Measurements from ENCODE around the gene SOX10.

SOX10 gene

DNA sequence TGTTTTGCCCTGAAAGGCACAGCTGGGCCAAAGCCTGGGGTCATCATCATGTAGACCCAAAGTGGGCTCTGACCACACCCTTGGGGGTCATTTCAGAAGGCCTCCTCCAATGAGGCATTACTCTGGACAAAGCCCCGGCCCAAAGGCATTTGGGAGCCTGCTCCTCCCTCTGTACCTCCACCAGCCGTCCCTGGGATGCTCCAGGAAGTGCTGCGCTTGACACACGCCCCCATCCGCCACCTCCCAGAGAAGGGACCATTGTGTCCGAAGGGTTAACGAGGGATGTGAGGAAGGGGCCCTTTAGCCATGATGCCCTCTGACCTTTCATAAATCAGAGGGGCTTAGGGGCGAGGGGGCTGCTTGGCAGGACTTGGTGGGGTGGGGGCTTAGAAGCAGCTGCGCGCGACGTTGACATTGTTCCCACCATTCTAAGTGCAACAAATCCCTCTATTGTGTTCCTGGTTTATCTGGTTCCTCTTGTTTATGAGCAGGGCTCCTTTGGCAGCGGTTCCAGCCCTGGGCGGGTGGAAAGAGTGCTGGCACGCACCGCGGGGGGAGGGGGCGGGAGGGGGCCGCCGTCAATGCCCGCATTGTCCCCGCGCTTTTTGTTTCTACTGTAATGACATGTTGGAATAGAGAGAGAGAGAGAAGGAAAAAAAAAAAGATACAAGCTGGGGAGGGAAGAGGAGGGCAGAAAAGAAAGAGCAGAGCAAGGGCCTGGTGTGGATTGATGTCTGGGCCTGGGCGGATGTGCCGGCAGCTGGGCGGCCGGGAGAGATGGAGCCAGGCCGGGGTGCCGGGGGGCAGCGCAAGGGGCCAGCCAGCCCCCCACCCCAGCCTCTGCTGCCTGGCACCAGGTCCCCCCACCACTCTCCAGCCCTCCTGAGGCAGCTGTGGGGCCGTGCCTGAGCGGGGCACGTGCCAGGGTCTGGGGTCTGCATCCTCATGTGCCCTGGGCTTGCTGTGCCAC is 32.1 kb upstream of the SOX10 start:
- DNase-seq (ENCODE audit: low spot score): no peak

DNA sequence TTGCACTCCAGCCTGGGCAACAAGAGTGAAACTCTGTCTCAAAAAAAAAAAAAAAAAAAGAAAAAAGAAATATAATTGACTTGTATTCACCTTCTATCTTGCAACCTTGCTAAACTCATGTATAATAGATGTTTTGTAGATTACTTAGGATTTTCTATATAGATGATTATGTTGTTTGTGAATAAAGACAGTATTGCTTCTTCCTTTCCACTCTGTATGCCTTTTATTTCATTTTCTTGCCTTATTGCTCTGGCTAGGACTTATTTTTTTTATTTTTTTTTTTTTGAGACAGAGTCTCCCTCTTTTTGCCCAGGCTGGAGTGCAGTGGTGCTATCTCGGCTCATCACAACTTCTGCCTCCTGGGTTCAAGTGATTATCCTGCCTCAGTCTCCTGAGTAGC is 29.7 kb upstream of the SOX10 start:
- no peak for DNase-seq (ENCODE audit: low spot score)

DNA sequence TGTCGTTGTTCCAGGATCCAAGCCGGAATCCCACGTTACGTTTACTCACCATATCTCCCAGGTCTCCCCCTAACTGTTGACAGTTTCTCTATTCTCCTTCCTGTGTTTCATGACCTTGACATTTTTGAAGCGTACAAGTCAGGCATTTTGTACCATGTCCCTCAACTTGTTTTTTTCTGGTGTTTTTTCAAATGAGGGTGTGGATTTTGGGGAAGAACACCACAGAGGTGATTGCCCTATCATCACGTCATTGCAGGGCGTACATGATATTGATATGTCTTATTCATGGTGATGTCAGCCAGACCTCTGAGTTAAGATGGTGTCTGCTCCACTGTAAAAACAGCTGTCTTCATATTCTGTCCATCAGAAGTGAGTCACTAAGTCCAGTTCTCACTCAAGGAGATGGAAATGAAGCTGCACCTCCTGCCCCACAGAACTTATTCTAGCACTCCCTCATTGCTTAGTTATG is 28.3 kb upstream of the SOX10 start:
- DNase-seq (ENCODE audit: low spot score): no peak

DNA sequence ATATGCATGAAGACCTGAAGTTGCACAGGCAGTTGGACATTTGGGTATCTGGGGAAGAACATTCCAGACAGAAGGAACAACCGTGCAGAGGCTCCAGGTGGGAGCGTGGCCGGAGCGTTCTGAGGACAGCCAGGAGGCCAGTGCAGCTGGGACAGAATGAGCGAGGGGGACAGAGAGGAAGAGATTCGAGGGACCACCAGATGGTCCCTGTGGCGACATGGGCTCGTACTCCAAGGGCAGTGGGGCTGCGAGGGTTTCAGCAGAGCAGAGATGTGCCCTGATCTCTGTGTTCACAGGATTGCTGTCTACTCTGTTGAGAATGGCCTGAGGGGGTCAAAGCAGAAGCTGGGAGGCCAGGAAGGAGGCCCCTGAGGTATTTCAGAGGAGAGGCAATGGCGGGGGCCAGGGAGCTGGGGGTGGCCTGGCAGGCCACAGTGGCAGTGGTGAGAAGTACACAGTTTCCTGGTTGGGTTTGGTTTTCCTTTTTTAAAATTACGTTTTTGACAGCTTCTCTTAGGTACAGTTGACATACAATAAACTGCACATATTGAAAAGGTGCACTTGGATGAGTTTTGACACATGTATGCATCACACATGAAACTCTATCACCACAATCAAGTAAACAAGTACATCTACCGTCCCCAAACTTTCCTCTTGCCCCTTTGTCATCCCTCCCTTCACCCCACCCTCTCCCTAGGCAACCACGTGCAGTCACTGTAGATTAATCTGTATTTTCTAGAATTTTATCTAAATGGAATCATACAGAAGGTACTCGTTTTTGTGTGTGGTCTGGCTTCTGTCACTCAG is 24.8 kb upstream of the SOX10 start:
- DNase-seq (ENCODE audit: low spot score): no peak

DNA sequence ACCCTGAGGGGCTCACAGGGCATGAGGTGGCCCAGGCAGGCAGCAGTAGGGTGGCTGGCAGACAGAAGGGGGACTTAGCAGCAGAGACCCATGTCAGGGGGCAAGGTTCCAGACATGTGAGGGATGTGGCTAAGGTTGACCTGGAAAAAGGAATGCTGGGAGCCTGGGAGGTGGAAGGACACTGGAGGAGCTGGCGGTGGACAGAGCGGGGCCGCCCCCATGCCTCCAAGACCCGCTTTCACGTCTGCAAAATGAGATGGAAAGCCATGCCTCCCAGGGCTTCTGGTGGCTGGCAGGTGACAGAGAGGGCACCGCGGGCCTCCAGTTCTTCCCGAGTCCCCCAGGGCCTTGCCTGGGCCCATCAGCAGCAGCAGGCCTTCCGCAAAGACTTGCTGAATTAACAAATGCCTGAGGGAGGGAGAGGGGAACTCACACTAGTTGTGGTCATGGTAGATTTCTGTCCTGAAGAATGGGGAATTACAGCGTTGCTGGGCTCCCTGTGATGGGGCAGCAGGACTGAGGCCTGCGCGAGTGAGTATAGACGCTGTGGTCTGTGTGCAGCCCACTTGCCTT is 23.1 kb upstream of the SOX10 start:
- no peak for DNase-seq (ENCODE audit: low spot score)

DNA sequence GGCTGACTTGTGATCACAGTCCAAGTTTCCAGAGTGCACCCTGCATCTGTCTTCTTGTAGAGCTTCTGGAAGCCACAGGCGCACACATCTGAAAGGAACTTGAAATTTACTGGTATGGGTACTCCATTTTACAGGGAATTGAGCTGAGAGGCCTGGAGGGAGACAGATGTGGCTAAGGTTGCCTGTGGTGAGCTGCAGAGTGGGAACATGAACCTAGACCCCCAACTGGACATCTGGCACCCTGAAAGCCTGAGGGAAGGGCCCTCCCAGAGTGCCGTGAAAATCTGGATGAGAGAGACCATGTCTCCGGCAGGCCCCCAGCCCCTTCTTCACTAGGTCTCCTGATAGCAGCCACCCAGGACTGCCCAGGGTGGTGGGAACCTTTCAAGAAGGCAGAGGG is 22.6 kb upstream of the SOX10 start:
- DNase-seq (ENCODE audit: low spot score): no peak

DNA sequence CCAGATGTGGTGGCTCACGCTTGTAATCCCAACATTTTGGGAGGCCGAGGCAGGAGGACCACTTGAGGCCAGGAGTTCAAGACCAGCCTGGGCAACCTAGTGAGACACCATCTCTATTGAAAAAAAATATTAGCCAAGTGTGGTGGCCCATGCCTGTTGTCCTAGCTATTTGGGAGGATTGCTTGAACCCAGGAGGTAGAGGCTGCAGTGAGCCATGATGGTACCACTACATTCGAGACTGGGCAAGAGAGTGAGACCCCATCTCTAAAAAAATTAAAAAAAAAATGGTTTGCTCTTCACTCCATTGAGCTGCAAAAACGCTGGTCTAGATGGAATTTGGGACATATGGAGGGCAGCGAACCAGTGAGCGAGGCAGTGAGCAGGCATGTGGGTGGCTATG is 21.6 kb upstream of the SOX10 start:
- DNase-seq (ENCODE audit: low spot score): no peak

DNA sequence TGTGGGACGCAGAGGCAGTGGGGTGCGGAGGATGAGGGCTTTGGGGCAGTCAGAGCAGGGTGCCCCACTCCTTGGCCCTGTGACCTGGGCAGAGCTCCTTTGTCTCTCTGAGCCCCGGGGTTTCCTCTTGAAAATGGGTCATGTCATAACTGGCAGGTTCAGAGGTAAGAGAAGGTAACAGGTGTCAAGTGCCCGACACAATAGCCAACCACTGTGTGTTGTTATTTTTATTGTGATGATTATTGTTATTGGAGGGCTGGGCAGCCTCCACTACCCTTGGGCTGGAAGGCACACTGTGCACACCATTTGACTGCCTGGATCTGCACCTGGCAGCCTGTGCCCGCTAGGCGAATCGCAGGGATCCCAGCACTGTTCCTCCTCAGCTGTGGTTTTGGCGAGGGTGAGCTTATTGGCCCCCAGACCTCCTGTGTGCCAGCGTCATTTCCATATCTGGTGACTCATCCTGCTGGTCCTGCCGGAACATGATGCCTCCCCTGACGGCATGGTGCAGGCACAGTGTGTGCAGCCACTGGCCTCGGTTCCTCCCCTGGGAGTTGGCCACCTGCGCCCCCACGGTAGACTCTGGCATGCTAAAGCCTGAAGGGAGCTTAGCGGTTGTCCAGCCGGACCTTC is 15.4 kb upstream of the SOX10 start:
- DNase-seq (ENCODE audit: low spot score): no peak

DNA sequence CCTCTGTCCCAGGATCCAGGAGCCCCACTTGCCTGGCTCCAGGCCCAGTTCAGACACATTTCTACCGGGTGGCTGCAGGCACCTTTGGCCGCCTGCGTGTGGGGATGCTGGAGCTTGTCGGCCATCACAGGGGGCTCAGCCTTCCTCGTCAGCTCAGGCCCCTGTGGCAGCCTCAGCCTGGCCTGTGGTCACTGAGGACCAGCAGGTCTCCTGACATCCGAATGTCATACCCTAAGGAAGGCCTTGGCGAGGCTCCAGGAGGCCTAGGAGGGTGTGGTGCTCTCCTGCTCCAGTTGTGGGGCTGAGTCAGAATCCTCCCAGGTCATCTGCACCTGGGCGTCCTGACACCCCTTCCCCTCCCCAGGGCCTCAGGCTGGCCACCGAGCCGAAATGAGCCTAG is 14.9 kb upstream of the SOX10 start:
- DNase-seq (ENCODE audit: low spot score): no peak

DNA sequence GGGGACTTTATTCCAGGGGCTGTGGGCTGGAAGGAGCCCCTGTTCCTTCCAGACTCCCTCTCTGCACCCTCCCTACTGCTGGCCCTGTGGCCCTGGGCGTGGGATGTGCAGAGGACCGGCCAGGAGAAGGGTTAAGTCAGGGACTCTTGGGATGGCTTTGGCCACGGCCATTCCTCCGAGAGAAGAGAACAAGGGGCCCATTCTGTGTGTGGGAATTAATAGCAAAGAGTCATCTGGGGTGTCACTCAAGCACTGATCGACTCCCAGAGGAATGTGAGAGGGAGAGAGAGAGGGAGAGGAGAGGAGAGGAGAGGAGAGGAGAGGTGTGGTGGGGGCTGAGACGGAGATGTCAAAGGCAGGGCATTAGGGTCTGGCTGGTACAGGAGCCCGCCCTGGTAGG is 14.2 kb upstream of the SOX10 start:
- no peak for DNase-seq (ENCODE audit: low spot score)

DNA sequence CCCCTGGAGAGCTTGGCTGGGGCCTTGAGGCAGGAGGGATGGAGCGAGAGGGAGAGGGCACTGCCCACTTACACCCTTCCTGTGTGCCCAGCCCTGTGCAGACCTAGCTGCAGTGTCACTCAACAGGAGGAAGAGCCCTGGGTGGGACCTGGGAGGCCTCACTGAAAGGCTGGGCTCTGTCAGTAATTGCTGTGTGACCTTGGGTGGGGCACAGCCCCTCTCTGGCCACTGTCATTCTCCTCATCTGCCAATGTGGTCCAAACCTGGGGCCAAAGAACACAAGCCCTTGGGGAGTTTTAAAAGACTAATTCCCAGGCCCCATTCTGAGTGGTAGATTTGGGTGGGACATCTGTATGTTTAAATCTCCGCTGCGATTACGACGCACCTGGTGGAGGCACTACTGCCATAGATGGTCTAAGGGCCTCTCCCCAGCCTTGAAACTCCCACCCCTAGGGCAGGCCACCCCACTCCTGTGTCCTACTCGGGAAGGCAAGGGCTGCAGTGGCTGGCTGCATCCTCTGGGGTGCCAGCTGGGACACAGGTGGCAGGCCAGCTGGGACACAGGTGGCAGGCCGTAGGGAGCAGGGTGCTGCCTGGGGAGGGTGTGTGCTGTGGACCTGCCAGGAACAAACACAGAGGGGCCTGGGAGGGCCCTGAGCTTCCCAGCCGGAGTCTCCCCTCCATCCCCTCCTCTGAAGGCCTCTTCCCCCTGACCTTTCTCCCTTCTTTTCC is 12.3 kb upstream of the SOX10 start:
- no peak for DNase-seq (ENCODE audit: low spot score)

DNA sequence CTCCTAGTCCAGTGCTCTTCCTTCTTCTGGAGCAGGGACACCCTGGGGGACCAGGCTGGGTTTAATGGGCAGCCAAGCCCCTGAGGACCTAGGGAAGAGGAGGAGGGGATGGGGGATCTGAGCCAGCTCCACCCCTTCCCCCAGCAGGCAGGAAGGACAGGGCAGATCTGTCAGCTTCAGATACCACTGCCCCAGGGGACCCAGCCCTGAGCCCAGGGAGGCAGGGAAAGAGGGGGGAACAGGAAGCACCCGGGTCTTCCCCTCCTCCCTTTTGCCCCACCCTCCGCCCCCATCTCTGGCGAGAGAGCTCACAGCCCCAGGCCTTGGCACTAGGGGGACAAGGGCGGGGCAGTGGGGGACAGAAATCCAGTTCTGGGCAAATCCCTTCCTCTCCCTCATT is 11.7 kb upstream of the SOX10 start:
- no peak for DNase-seq (ENCODE audit: low spot score)

DNA sequence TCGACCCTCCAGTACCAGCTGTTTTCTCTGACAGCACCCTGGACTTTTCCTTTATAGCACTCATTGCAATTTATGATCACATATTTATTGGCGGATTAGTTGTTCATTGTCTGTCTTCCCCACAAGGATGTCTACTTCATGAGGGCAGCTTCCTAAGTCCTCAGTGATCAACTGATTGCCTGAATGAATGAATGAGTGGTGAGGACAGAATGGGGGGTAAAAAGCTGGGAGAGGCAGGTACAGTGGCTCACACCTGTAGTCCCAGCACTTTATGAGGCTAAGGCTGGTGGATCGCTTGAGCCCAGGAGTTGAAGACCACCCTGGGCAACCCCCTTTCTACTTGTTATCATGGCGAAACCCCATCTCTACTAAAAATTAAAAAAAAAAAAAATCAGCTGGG is 11.1 kb upstream of the SOX10 start:
- DNase-seq (ENCODE audit: low spot score): no peak

DNA sequence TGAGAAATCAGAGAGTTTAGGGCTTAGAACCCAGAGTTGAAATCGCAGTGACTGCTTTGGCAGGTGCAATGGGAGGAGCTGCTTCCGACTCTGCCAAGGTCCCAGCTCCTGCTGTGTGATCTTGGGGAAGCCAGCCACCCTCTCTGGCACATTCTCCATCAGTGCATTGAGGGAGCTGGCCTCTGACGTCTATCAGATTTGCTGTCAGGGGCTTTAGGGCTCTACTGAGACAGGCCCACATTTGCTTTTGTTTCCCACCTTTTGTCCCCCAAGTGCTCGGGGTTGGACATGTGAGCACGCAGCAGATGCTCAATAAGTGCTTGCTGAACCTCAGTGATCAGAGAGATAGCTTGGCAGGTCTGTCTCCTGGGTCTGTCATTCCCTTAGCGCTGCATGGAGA is 10.6 kb upstream of the SOX10 start:
- DNase-seq (ENCODE audit: low spot score): no peak

DNA sequence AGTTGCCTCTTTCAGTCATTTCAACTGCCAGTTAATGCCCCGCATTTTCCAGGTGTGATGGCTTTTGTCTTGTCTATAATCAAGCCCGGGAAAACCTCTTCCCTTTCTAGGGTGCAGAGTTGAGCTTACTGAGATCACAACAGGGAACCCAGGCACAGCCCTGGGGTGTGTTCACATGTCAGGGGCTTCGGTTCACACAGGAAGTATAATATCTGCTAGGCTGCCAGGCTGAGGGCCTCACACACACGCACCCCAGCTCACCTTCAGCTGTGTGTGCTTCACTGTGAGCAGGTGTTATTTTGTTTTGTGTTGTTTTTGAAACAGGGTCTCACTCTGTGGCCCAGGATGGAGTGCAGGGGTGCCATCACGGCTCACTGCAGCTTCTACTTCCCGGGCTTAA is 9.7 kb upstream of the SOX10 start:
- no peak for DNase-seq (ENCODE audit: low spot score)

DNA sequence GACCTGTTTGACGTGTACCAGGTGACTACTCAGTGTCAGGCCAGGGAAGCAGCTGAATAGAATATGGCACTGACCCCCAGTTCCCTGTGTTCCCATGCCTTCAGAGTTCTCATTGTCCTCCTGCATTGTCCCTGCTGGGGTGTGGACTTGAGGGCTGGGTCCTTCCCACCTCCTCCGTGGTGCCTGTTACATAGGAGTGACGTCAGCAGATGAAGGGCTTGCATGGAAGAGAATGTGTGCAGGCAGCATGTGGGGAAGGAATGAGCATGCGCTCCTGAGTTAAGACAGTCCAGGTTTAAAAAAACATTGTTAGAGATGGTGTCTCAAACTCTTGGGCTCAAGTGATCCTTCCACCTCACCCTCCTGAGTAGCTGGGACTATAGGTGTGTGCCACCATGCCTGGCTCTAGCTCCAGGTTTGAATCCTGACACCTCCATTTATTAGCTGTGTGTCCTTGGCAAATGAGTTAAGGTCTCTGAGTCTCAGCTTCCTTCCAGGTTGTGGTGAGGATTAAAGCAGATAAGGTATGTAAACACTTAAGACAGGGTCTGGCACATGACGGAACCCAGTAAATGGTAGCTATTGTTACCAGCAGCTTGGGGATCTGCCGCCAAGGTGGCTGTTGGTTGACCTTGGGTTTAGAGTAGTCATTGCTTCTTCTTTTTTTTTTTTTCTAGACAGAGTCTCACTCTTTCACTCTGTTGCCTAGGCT is 7.5 kb upstream of the SOX10 start:
- DNase-seq (ENCODE audit: low spot score): no peak

DNA sequence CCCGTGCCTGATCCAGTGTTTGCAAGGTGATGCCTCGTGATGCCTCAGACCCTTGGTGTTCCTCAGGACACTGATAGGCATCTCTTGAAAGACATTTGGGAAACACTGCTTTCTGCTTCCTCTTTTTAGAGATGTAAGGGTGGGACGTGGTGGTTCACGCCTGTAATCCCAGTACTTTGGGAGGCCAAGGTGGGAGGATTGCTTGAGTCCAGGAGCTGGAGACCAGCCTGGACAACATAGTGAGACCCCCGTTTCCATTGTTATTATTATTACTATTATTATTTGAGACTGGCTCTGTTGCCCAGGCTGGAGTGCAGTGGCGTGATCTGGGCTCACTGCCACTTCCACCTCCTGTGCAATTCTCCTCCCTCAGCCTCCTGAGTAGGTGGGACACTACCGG is 6.5 kb upstream of the SOX10 start:
- no peak for DNase-seq (ENCODE audit: low spot score)

DNA sequence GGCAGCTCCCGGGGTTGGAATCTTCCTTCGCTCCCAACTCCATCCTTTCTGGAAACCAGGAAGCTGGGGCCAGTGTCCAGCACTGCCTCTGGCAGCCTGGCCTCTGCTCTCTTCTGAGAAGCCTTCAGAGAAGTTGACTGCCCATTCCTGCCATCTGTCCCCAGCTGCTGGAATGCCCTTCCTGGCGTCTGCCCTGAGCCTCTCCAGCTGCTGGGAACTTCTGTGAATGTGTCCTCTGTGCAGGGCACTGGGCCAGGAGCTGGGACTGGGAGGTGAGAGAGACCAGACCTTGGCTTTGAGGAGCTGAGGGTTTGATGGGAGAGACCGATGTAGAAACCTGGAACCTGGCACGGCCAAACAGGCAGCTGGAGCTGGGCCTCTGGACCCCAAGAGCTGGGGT is 5.9 kb upstream of the SOX10 start:
- DNase-seq (ENCODE audit: low spot score): no peak

DNA sequence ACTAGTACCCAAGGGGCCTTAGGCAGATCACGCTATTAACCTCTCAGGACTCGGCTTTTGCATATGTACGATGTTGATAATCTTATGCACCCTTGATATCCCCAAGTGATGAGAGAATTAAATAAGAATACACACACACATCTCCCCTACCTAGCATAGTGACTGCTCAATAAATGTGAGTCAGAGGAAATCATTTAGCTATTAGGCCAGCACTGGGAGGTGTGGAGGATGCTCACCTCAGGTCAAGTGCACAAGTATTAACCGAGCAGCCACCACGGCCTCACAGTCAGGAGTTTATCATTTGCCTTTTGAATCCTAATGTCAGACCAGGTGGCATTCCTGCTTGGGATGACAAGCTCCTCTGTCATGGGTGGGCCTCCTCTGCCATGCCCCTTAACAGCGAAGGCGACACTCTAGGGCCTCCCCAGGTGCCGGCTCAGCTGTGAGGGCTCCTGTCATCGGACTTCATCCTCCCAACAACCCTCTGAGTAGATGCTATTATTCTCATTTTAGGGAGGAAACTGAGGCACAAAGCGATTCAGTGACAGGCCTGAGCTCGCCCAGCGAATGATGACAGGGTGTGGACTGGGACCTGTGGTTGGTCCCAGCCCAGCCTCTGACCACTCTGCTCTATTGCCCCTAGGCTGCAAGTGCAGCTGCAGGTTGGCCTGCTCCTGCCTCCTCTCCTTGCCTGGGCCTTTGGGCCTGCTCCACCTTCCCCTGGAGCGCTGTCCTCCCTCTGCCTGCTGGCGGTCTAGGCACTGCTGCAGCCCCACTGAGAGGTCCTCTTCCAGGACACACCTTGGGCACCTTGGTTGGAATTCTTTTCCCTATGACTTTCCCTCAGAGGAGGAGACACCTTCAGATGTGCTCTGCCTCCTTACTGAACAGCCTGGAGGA is 5.0 kb upstream of the SOX10 start:
- no peak for DNase-seq (ENCODE audit: low spot score)

DNA sequence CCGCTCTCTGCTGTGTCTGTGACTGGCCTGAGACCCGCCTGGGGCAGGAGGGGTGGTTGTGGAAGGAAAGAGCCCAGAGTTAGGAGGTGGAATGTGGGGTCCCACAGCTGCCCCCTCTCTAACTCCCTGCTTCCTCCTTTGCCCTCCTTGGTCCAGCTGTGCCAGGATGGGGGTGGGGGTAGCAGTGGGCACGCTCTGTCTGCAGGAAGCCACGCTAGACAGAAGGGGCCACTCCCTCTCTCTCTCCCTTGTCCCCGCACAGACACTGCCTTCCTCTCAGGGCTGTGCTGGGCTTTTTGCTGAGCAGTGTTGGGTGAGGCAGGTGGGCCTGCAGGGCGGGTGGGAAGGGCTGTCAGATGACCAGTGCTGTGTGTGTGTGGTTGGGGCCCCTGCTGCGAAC is 2.0 kb upstream of the SOX10 start:
- DNase-seq (ENCODE audit: low spot score): no peak
